Parathyroid adenoma (tissue), 2 donors: ENCODE data around the gene SLC25A14.

Experiments
- H2AFZ ChIP-seq: fragments of 300-600 bp; sonication (generic); one replicate; pipeline ENCODE4 v1.7.0; 2017; ENCODE audit warnings: antibody characterized with exemption, mild to moderate bottlenecking
- H3K27ac ChIP-seq: fragments of 300-600 bp; sonication (generic); one replicate; pipeline ENCODE4 v1.7.0; 2017
- H3K27me3 ChIP-seq: fragments of 300-600 bp; sonication (generic); one replicate; pipeline ENCODE4 v1.7.0; 2017; ENCODE audit warnings: low read length; ENCODE audit not compliant: control insufficient read depth, insufficient read depth
- H3K36me3 ChIP-seq: fragments of 300-600 bp; sonication (generic); one replicate; pipeline ENCODE4 v1.7.0; 2017; ENCODE audit warnings: low read length; ENCODE audit not compliant: control insufficient read depth, insufficient read depth
- H3K4me1 ChIP-seq: fragments of 300-600 bp; sonication (generic); one replicate; pipeline ENCODE4 v1.7.0; 2017; ENCODE audit warnings: control low read depth
- H3K4me2 ChIP-seq: fragments of 300-600 bp; sonication (generic); one replicate; pipeline ENCODE4 v1.7.0; 2017; ENCODE audit warnings: low read length
- H3K4me3 ChIP-seq: fragments of 300-600 bp; sonication (generic); one replicate; pipeline ENCODE4 v1.7.0; 2017; ENCODE audit warnings: low read depth, low read length
- H3K79me2 ChIP-seq: fragments of 300-600 bp; sonication (generic); one replicate; pipeline ENCODE4 v1.7.0; 2017; ENCODE audit warnings: control low read depth
- H3K9ac ChIP-seq: fragments of 300-600 bp; sonication (generic); one replicate; pipeline ENCODE4 v1.7.0; 2017; ENCODE audit warnings: mild to moderate bottlenecking
- H3K9me3 ChIP-seq: fragments of 300-600 bp; sonication (generic); one replicate; pipeline ENCODE4 v1.7.0; 2017; ENCODE audit warnings: low read length; ENCODE audit not compliant: control insufficient read depth
- CTCF ChIP-seq: fragments of 300-600 bp; sonication (generic); IDR thresholded peaks from one replicate; pipeline ENCODE4 v1.7.0; 2017; ENCODE audit warnings: antibody characterized with exemption, mild to moderate bottlenecking
- donor health status: primary hyperparathyroidism.

Gene SLC25A14

GRCh38 chrX:130413415-130413814, 73.7 kb downstream of the SLC25A14 start:
- TF ChIP-seq CTCF: no peak

GRCh38 chrX:130414800-130415199, 75.1 kb downstream of the SLC25A14 start:
- Histone ChIP-seq H3K79me2 (no peaks in the 10 kb centered on the region), H3K4me3 (no peak overlapping the region), H3K4me2 (no peak overlapping the region), H3K4me1 (no peaks in the 10 kb centered on the region), H3K9me3 (no peaks in the 10 kb centered on the region), H3K27ac (no peak overlapping the region), H2AFZ (no peak overlapping the region), H3K9ac (no peak overlapping the region), H3K36me3 (no peaks in the 10 kb centered on the region), H3K27me3 (no peaks in the 10 kb centered on the region)
- TF ChIP-seq CTCF: no peak

More at GRCh38 chrX:130413415-130413814, 73.7 kb downstream of the SLC25A14 start:
- Histone ChIP-seq H3K4me3 (no peak overlapping the region), H3K9ac (no peak overlapping the region), H3K79me2 (no peaks in the 10 kb centered on the region), H3K27ac (no peak overlapping the region), H3K9me3 (no peaks in the 10 kb centered on the region), H3K4me1 (no peaks in the 10 kb centered on the region), H3K4me2 (no peak overlapping the region), H2AFZ (no peak overlapping the region), H3K36me3 (no peaks in the 10 kb centered on the region), H3K27me3 (no peaks in the 10 kb centered on the region)

GRCh38 chrX:130415201-130415600, 75.5 kb downstream of the SLC25A14 start:
- Histone ChIP-seq H3K9me3 (no peaks in the 10 kb centered on the region), H3K4me2 (no peak overlapping the region), H2AFZ (no peak overlapping the region), H3K36me3 (no peaks in the 10 kb centered on the region), H3K27me3 (no peaks in the 10 kb centered on the region), H3K9ac (no peak overlapping the region), H3K79me2 (no peaks in the 10 kb centered on the region), H3K27ac (no peak overlapping the region), H3K4me3 (no peak overlapping the region), H3K4me1 (no peaks in the 10 kb centered on the region)
- TF ChIP-seq CTCF: no peak

- Histone ChIP-seq H3K4me3 (no peak overlapping the region), H3K36me3 (no peaks in the 10 kb centered on the region), H3K79me2 (no peaks in the 10 kb centered on the region), H3K9ac (no peak overlapping the region), H3K4me2 (no peak overlapping the region), H2AFZ (no peak overlapping the region), H3K4me1 (no peaks in the 10 kb centered on the region), H3K27me3 (no peaks in the 10 kb centered on the region), H3K27ac (no peak overlapping the region), H3K9me3 (no peaks in the 10 kb centered on the region)
- TF ChIP-seq CTCF: no peak
Observed at GRCh38 chrX:130416785-130417184, 77.1 kb downstream of the SLC25A14 start.

- Histone ChIP-seq H3K9me3 (no peaks in the 10 kb centered on the region), H3K9ac (no peak overlapping the region), H3K27me3 (no peaks in the 10 kb centered on the region), H3K4me2 (no peak overlapping the region), H3K36me3 (no peaks in the 10 kb centered on the region), H3K27ac (no peak overlapping the region), H3K4me3 (no peak overlapping the region), H3K79me2 (no peaks in the 10 kb centered on the region), H2AFZ (no peak overlapping the region), H3K4me1 (no peaks in the 10 kb centered on the region)
- TF ChIP-seq CTCF: no peak
Observed at GRCh38 chrX:130418066-130418465, 78.3 kb downstream of the SLC25A14 start.
